CD4-positive, alpha-beta T cell (primary cell): ENCODE data around the gene NFATC1. TPM values are rescaled to one million over a fixed set of nuclear protein-coding genes. Genes with fewer than 3 reads are reported as not detected.

Source experiments
- ATAC-seq: fragments of 200-7000 bp; cut with Tn5 transposase; one replicate; pipeline ENCODE4 v1.10.0; 2022; ENCODE audit warnings: mild to moderate bottlenecking; ENCODE audit not compliant: poor library complexity
- CTCF ChIA-PET: fragments of 350-600 bp; sonication (Branson Sonifier 250); formaldehyde crosslinking; loops from one replicate; lab custom pipeline; 2021; ENCODE audit warnings: antibody characterized with exemption, inconsistent platforms; lab: Charles Lee
- POLR2A ChIA-PET: fragments of 350-600 bp; sonication (Branson Sonifier 250); formaldehyde crosslinking; loops from one replicate; lab custom pipeline; 2021; ENCODE audit warnings: antibody characterized with exemption, inconsistent platforms; lab: Charles Lee
- DNase-seq, 14 experiments: peaks; one replicate each; pipeline ENCODE4 v3.0.0-alpha.2; 2013 to 2020; ENCODE audit warnings: mixed read lengths in 2 of 14
- H3K27ac ChIP-seq, 2 donors: one replicate each; pipeline versions ENCODE4 v1.5.1 to v1.7.0; 2013; ENCODE audit warnings: low read length in 2 of 2, low read depth in 1 of 2, mild to moderate bottlenecking in 1 of 2
- H3K27me3 ChIP-seq, 2 experiments: 1 replicate in 1 of 2; 2 replicates in 1 of 2; pipeline versions ENCODE4 v1.6.1 to v1.7.0; 2013; ENCODE audit warnings: low read length in 2 of 2, control low read depth in 1 of 2, mild to moderate bottlenecking in 1 of 2, moderate library complexity in 1 of 2; ENCODE audit not compliant: insufficient read depth in 2 of 2, control insufficient read depth in 1 of 2
- H3K36me3 ChIP-seq: one replicate; pipeline ENCODE4 v1.6.1; 2013; ENCODE audit warnings: low read length, control low read depth; ENCODE audit not compliant: insufficient read depth
- H3K4me1 ChIP-seq: one replicate; pipeline ENCODE4 v1.6.1; 2013; ENCODE audit warnings: low read length, control low read depth; ENCODE audit not compliant: insufficient read depth
- H3K4me3 ChIP-seq: one replicate; pipeline ENCODE4 v1.5.1; 2013; ENCODE audit warnings: mild to moderate bottlenecking, low read length, moderate library complexity
- H3K9me3 ChIP-seq, 2 experiments: 1 replicate in 1 of 2; 2 replicates in 1 of 2; pipeline versions ENCODE4 v1.6.1 to v1.7.0; 2013; ENCODE audit warnings: low read length in 2 of 2, mild to moderate bottlenecking in 2 of 2, control low read depth in 1 of 2, moderate library complexity in 1 of 2; ENCODE audit not compliant: control insufficient read depth in 1 of 2, insufficient read depth in 1 of 2
- H3K27ac Mint-ChIP-seq: one replicate; pipeline ENCODE4 v1.8.0; 2020; ENCODE audit warnings: mixed read lengths
- H3K27me3 Mint-ChIP-seq: one replicate; pipeline ENCODE4 v1.8.0; 2021; ENCODE audit warnings: mixed read lengths
- H3K36me3 Mint-ChIP-seq: one replicate; pipeline ENCODE4 v1.8.0; 2021; ENCODE audit warnings: low read depth, mixed read lengths
- H3K4me1 Mint-ChIP-seq: one replicate; pipeline ENCODE4 v1.8.0; 2021; ENCODE audit warnings: low read depth, mixed read lengths
- H3K4me3 Mint-ChIP-seq: one replicate; pipeline ENCODE4 v1.8.0; 2020; ENCODE audit warnings: mild to moderate bottlenecking, mixed read lengths
- H3K9me3 Mint-ChIP-seq: one replicate; pipeline ENCODE4 v1.8.0; 2020; ENCODE audit warnings: mixed read lengths
- intact Hi-C, 2 experiments: fragments of 100-400 bp; cut with DNase I in 1 of 2; cut with micrococcal nuclease in 1 of 2; formaldehyde crosslinking; loops; one replicate each; pipeline versions ENCODE4 v1.15.1 to v1.9.0; 2023 to 2025; cut with DNase I, micrococcal nuclease
- total RNA-seq, 174 experiments: library from RNA in 2 of 174; stranded (reverse) in 2 of 174; gene quantifications; one replicate each; pipeline ENCODE4 v1.2.3 and lab custom pipeline; 2021 to 2026
- TF ChIP-seq, protein P1 (sequence below): fragments of 200-600 bp; IDR thresholded peaks from one replicate; pipeline ENCODE4 v1.8.0; 2022; ENCODE audit warnings: antibody characterized with exemption, mild to moderate bottlenecking

Gene NFATC1
- total RNA-seq, 2 experiments from 2014 or later, result 107 to 113 TPM

GRCh38 chr18:79476918-79477571 lies 81.3 kb downstream of the NFATC1 start:
- Histone ChIP-seq H3K4me3 (no peak overlapping the region), H3K4me1 (peaks cover 11% of the 10 kb centered on the region), H3K27ac (no peak overlapping the region), H3K27me3 (no peaks in the 10 kb centered on the region), H3K9me3 (peaks cover 0 to 12% of the 10 kb centered on the region in 2 experiments), H3K36me3 (peaks cover 48% of the 10 kb centered on the region)
- POLR2A ChIA-PET, result interaction anchor here (0.7 kb wide), 1 partner anchor 27 kb away, joined by 3 read pairs; no protein-coding TSS in a partner anchor
- TF ChIP-seq, protein P1, sequence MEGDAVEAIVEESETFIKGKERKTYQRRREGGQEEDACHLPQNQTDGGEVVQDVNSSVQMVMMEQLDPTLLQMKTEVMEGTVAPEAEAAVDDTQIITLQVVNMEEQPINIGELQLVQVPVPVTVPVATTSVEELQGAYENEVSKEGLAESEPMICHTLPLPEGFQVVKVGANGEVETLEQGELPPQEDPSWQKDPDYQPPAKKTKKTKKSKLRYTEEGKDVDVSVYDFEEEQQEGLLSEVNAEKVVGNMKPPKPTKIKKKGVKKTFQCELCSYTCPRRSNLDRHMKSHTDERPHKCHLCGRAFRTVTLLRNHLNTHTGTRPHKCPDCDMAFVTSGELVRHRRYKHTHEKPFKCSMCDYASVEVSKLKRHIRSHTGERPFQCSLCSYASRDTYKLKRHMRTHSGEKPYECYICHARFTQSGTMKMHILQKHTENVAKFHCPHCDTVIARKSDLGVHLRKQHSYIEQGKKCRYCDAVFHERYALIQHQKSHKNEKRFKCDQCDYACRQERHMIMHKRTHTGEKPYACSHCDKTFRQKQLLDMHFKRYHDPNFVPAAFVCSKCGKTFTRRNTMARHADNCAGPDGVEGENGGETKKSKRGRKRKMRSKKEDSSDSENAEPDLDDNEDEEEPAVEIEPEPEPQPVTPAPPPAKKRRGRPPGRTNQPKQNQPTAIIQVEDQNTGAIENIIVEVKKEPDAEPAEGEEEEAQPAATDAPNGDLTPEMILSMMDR, result no peak
- no peak for DNase-seq
- H3K27ac Mint-ChIP-seq, result peak overlapping the region; percentile 84
- intact Hi-C loops, result no loop called here
- no peak overlapping the region for H3K4me3 Mint-ChIP-seq
- no peaks in the 10 kb centered on the region for H3K9me3 Mint-ChIP-seq
- no peaks in the 10 kb centered on the region for H3K27me3 Mint-ChIP-seq
- peaks cover 12% of the 10 kb centered on the region for H3K4me1 Mint-ChIP-seq
- H3K36me3 Mint-ChIP-seq, result peaks cover 26% of the 10 kb centered on the region
- ATAC-seq, result no peak
- CTCF ChIA-PET, result no interaction called here

- H3K36me3 ChIP-seq, result peaks cover 43% of the 10 kb centered on the region
- TF ChIP-seq, protein P1, result no peak
- intact Hi-C loops, result no loop called here
- H3K27ac Mint-ChIP-seq, result peak overlapping the region; percentile 84
- peaks cover 21% of the 10 kb centered on the region for H3K36me3 Mint-ChIP-seq
- no peaks in the 10 kb centered on the region for H3K27me3 ChIP-seq
- peaks cover 12% of the 10 kb centered on the region for H3K4me1 Mint-ChIP-seq
- ChIA-PET POLR2A (interaction anchor here (0.7 kb wide), 1 partner anchor 26 kb away, joined by 3 read pairs; no protein-coding TSS in a partner anchor), CTCF (no interaction called here)
- ATAC-seq (peak; percentile 56), DNase-seq (peak in 1 of 14 experiments; percentile 20)
- H3K27me3 Mint-ChIP-seq, result no peaks in the 10 kb centered on the region
- H3K4me1 ChIP-seq, result peaks cover 11% of the 10 kb centered on the region
- peak overlapping the region in 1 of 2 donors; percentile 53 for H3K27ac ChIP-seq
- no peak overlapping the region for H3K4me3 ChIP-seq
- H3K4me3 Mint-ChIP-seq, result no peak overlapping the region
- no peaks in the 10 kb centered on the region for H3K9me3 Mint-ChIP-seq
- peaks cover 0 to 6% of the 10 kb centered on the region in 2 experiments for H3K9me3 ChIP-seq
Observed at GRCh38 chr18:79477711-79478483, 82.2 kb downstream of the NFATC1 start.

- H3K27me3 ChIP-seq, result no peaks in the 10 kb centered on the region
- intact Hi-C loops, result no loop called here
- ChIA-PET POLR2A (no interaction called here), CTCF (no interaction called here)
- Mint-ChIP-seq H3K36me3 (peaks cover 18% of the 10 kb centered on the region), H3K9me3 (no peaks in the 10 kb centered on the region), H3K27me3 (no peaks in the 10 kb centered on the region), H3K27ac (peak overlapping the region; percentile 84), H3K4me1 (peaks cover 12% of the 10 kb centered on the region), H3K4me3 (no peak overlapping the region)
- ATAC-seq, result no peak
- no peak overlapping the region for H3K4me3 ChIP-seq
- peaks cover 11% of the 10 kb centered on the region for H3K4me1 ChIP-seq
- no peak for DNase-seq
- TF ChIP-seq, protein P1, result no peak
- no peaks in the 10 kb centered on the region for H3K9me3 ChIP-seq
- peaks cover 41% of the 10 kb centered on the region for H3K36me3 ChIP-seq
- H3K27ac ChIP-seq, result peak overlapping the region in 1 of 2 donors; percentile 53
Observed at GRCh38 chr18:79478484-79479115, 82.9 kb downstream of the NFATC1 start.
